ENCODE data around the gene TBC1D4.

The TBC1D4 gene

GRCh38 chr13:75399879-75400217 is 82.1 kb downstream of the TBC1D4 start:
- H3K9ac ChIP-seq (ENCODE audit: low read length): no peak overlapping the region
- H3K27ac ChIP-seq (ENCODE audit: low read length): no peak overlapping the region
- H3K9me2 ChIP-seq (replicated peaks; ENCODE audit: insufficient read depth, low read length): no peaks in the 10 kb centered on the region
- TF ChIP-seq EZH2 (optimal IDR thresholded peaks at IDR 0.05; ENCODE audit: low read depth, low read length) (no peak), CTCF (IDR thresholded peaks at IDR 0.05; ENCODE audit: low read length) (no peak), EZH2phosphoT487 (IDR thresholded peaks at IDR 0.05; ENCODE audit: low read length) (no peak)
- no peak overlapping the region for H2AFZ ChIP-seq (ENCODE audit: low read length)
- H3K4me2 ChIP-seq (ENCODE audit: low read depth, low read length): no peak overlapping the region
- no peak for DNase-seq
- no peaks in the 10 kb centered on the region for H3K79me2 ChIP-seq (ENCODE audit: low read length)
- no peaks in the 10 kb centered on the region for H3K36me3 ChIP-seq (replicated peaks; ENCODE audit: insufficient read depth, low read length)
- H3F3A ChIP-seq (ENCODE audit: insufficient read depth, low read length): no peaks in the 10 kb centered on the region
- H3K4me3 ChIP-seq (ENCODE audit: low read length): no peak overlapping the region
- no peaks in the 10 kb centered on the region for H4K20me1 ChIP-seq (ENCODE audit: insufficient read depth, low read length)
- H3K4me1 ChIP-seq (ENCODE audit: low read length): no peaks in the 10 kb centered on the region
- no peaks in the 10 kb centered on the region for H3K9me3 ChIP-seq (replicated peaks; ENCODE audit: insufficient read depth, low read length)
- H3K27me3 ChIP-seq (replicated peaks; ENCODE audit: insufficient read depth, low read length): no peaks in the 10 kb centered on the region

GRCh38 chr13:75399168-75399878 is 82.6 kb downstream of the TBC1D4 start:
- Histone ChIP-seq H3K4me1 (ENCODE audit: low read length) (no peaks in the 10 kb centered on the region), H2AFZ (ENCODE audit: low read length) (no peak overlapping the region), H3K9ac (ENCODE audit: low read length) (no peak overlapping the region), H3K4me3 (ENCODE audit: low read length) (no peak overlapping the region), H3F3A (ENCODE audit: insufficient read depth, low read length) (no peaks in the 10 kb centered on the region), H3K9me3 (replicated peaks; ENCODE audit: insufficient read depth, low read length) (no peaks in the 10 kb centered on the region), H4K20me1 (ENCODE audit: insufficient read depth, low read length) (no peaks in the 10 kb centered on the region), H3K27me3 (replicated peaks; ENCODE audit: insufficient read depth, low read length) (no peaks in the 10 kb centered on the region), H3K4me2 (ENCODE audit: low read depth, low read length) (no peak overlapping the region), H3K27ac (ENCODE audit: low read length) (no peak overlapping the region), H3K9me2 (replicated peaks; ENCODE audit: insufficient read depth, low read length) (no peaks in the 10 kb centered on the region), H3K36me3 (replicated peaks; ENCODE audit: insufficient read depth, low read length) (no peaks in the 10 kb centered on the region), H3K79me2 (ENCODE audit: low read length) (no peaks in the 10 kb centered on the region)
- no peak for DNase-seq
- TF ChIP-seq EZH2 (optimal IDR thresholded peaks at IDR 0.05; ENCODE audit: low read depth, low read length): no peak
- TF ChIP-seq EZH2phosphoT487 (IDR thresholded peaks at IDR 0.05; ENCODE audit: low read length): no peak
- no peak for TF ChIP-seq CTCF (IDR thresholded peaks at IDR 0.05; ENCODE audit: low read length)

- Histone ChIP-seq H3K27me3 (replicated peaks; ENCODE audit: insufficient read depth, low read length) (no peaks in the 10 kb centered on the region), H3K27ac (ENCODE audit: low read length) (no peak overlapping the region), H3K4me1 (ENCODE audit: low read length) (no peaks in the 10 kb centered on the region), H3K9ac (ENCODE audit: low read length) (no peak overlapping the region), H3K4me2 (ENCODE audit: low read depth, low read length) (no peak overlapping the region), H3K4me3 (ENCODE audit: low read length) (no peak overlapping the region), H3K79me2 (ENCODE audit: low read length) (no peaks in the 10 kb centered on the region), H3K9me2 (replicated peaks; ENCODE audit: insufficient read depth, low read length) (no peaks in the 10 kb centered on the region), H3K36me3 (replicated peaks; ENCODE audit: insufficient read depth, low read length) (no peaks in the 10 kb centered on the region), H3K9me3 (replicated peaks; ENCODE audit: insufficient read depth, low read length) (no peaks in the 10 kb centered on the region), H2AFZ (ENCODE audit: low read length) (no peak overlapping the region), H3F3A (ENCODE audit: insufficient read depth, low read length) (no peaks in the 10 kb centered on the region), H4K20me1 (ENCODE audit: insufficient read depth, low read length) (no peaks in the 10 kb centered on the region)
- TF ChIP-seq EZH2 (optimal IDR thresholded peaks at IDR 0.05; ENCODE audit: low read depth, low read length): no peak
- no peak for TF ChIP-seq EZH2phosphoT487 (IDR thresholded peaks at IDR 0.05; ENCODE audit: low read length)
- no peak for TF ChIP-seq CTCF (IDR thresholded peaks at IDR 0.05; ENCODE audit: low read length)
- DNase-seq: no peak
Observed at GRCh38 chr13:75398072-75398471, 83.9 kb downstream of the TBC1D4 start.
